ENCODE measurements around the gene RHOU.

RHOU gene

GRCh38 chr1:228739826-228740225 lies 4.5 kb downstream of the RHOU start:
- DNase-seq: no peak

DNA sequence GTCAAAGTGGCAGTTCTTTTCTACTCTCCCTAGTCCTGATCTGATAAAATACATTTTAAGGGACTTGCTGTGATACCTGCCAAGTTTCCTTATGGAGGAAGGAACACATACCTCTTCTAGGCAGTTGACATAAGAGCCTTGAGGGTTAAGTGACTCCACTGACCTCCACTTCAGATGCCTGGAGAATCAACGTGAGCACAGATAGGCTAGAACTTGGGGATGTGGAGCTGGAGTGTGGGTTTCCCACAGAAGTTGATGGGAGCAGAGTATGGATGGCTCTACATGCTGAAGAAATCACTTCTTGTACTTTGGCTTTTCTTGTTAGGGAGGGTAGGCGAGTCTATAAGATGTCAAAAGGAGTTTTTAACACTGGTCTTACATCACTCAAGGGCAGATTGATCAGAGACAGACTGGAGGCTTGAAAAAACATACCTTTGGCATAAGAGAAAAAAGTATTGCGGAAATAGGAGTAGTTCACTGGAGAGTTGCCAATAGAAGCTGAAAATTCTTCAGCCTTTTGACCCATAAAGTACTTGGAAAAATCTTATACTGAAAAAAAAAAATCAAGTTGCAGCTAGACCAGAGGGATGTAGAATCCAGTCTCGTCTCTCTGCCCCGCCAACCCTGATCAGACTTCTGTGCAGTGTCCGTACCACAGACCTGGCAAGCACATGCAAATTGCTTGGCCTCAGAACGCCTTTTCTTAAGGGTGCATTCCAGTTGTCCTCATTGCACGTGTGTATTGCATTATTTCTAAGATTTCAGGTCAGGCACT lies 5.5 kb downstream of the RHOU start:
- DNase-seq: no peak

DNA sequence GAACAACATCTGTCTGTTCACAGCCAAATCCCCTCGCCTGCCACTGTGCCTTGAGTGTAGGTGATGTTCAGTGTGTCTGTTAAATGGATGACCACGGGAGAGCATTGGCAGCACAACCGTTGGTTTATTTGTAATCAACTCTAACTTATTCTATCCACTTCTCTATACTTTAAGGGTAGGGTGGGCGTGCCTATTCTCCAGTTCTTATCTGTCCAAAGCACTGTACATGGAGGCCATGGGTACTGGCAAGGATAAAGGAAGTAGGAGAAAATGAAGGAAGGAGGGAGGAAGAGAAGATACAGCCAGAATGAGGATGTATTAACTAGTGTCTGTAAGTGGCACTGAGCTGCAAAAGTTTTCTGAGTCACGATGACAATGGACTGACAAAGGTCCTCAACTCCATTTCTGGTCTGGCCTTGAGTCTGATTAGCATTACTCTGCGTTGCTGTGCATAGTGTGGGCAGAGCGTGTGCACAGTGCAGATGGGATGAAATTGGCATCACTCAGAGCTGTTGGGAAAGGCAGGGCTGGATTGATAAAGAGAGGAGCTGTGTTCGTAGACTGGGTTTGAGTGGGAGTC lies 7.1 kb downstream of the RHOU start:
- DNase-seq: no peak

- no peak for DNase-seq
These were observed 8.1 kb downstream of the RHOU start for GRCh38 chr1:228743405-228743804.

DNA sequence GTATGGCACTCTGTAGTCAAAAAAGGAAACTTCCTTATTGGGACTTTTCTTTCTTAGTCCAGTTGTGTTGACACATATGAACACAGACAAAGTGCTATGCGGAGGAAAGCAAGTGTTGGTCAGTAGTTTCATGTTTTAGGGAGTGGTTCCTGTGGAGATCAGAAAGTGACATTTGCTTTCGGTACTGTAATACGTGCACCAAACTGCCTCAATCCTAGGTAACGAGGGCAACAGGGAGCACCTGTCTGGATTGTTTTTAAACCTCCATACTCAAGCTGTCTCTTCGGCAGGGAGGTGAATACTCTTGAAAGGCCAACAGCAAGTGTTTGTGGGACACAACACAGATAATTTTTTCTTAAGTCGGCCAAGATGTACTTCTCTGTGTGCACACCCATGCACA lies 9.1 kb downstream of the RHOU start:
- DNase-seq: no peak

- no peak for DNase-seq
These were observed 9.6 kb downstream of the RHOU start for GRCh38 chr1:228744918-228745317.

GRCh38 chr1:228745497-228745896 lies 10.2 kb downstream of the RHOU start:
- DNase-seq: no peak

GRCh38 chr1:228747301-228747935 lies 12.1 kb downstream of the RHOU start:
- no peak for DNase-seq

GRCh38 chr1:228748029-228748428 lies 12.8 kb downstream of the RHOU start:
- DNase-seq: no peak

DNA sequence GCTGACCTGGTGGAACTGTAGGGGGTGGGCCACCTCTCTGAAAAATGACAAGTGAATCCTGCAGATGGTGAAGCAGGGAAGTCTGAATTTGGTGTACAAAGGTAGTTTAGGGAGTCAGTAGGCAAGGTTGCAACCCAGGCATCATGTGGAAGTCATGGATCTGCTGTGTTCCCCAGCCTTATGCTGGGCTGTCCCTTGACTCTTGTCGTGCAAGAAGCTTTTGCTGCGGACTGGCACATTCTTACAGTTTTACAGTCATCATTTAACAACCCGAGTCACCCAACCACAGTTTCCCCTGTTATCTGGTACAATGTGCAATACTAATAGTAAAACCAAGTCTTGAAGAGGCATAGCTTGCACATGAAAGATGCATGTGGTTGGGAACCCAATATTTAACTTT lies 13.2 kb downstream of the RHOU start:
- peak; percentile 88 for DNase-seq

GRCh38 chr1:228749765-228750164 lies 14.5 kb downstream of the RHOU start:
- DNase-seq: no peak

- no peak for DNase-seq
These were observed 15.6 kb downstream of the RHOU start for GRCh38 chr1:228750915-228751314.

GRCh38 chr1:228751360-228752098 lies 16.2 kb downstream of the RHOU start:
- peak; percentile 71 for DNase-seq

DNA sequence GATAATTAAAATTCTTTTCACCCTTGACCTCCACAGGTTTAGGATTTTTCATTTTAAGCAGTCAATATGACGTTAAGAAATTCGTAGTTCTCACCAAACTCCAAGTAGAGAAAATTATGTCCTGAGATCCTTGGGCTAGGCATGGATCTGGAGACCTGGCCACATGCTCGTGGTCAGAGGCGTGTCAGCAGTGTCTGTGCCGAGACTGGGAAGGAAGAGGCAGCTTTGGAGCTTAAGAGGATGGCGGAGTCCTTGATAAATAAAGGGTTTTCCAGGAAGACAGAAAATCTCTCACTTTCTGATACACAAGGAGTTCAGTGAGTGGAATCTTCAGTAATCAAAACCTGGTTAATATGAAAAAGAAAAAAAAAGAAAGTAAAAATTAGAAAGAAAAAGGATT lies 17.0 kb downstream of the RHOU start:
- DNase-seq: no peak

DNA sequence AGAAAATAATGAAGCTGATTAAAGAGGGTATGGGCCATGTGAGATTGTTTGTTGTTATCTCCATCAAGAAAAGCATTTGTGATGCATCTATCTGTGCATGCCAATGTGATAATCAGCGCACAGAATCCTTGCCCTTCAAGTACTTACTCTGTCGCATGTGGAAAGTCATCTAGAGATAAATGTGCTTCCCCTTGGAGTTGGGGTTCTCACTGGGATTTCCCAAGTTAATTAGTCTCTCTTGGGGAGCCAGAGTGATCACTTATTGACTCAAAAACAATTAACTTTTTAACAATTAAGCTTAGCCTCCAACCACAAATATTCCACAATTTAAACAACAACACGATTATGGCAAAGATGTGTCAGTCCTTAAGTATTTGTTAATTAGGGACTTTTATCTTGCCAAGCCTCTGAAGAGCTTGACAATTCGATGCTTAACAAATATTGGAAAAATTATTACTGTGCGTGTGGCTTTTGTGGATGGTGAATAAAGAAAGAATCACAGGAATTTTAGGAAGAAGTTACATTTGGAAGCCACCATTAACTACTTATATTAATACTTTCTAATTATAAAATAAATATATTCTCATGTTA lies 17.5 kb downstream of the RHOU start:
- DNase-seq: peak; percentile 10

DNA sequence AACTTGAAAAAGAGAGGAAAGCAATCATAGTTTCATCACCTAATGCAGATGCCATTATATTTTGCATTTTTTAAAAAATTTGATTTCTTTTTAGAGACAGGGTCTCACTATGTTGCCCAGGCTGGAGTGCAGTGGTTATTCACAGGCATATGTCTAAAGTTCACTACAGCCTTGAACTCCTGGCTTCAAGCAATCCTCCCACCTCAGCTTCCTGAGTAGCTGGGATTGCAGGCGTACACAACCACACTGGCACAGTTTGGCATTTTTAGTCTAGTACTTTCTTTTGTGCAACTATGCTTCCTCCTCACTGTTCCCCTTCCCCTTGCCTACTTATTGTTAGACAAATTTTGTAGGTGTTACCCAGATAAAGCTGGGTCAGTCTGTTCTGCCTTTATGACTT lies 18.0 kb downstream of the RHOU start:
- no peak for DNase-seq

DNA sequence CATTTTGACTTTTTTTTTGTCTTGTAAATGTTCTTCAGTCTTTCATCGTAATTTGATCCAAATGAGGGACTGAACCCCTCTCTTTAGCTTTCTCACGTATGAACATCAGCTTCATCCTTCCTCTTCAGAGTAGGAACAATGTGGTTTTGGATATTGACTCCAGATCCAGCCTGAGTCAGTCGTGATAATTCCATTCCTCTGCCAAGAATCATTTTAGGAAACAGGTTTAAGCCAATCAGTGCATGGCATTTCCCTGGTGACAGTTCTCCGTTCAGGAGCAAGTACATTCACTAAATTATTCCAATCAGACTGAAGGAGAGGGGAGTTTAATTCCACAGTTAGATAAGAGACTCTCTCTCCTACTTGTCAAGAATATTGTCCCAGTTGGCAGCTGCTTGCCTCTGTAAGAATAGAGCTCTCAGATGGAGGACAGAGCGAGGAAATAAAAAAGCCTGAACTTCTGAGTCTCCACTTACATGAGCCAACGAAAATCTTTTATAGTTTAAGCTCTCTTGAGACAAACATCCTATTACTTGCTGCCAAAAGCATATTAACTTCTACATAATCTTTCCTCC lies 18.6 kb downstream of the RHOU start:
- no peak for DNase-seq

DNA sequence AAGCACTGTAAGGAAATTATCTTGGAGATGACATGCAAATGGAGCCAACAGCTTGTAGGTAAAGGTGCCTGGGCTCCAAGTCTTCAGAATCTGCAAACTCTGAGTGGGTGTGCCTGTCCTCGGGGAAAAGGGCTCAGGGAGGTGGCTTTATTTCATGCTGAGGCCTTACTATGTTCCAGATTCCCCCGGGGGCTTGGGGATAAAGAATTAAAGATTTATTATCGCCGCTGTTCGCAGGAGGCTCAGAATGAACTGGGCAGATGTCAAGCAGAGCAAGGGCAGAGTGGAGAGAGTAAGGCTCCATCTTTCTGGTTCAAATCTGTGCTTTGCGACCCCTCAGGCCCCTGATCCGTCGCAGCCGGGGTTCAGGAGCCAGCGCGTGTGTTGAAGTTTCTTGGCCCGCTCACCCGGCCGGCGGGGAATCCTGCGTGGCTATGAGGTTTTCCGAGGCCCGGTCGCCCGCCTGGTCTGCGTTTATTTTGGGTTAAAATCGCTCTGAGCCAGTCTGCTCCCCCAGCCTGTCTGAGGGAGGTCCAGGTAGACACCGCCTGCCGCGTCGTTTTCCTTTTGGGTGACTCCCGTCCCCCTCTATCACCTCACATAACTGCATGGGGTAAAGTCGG lies 19.5 kb downstream of the RHOU start:
- no peak for DNase-seq

DNA sequence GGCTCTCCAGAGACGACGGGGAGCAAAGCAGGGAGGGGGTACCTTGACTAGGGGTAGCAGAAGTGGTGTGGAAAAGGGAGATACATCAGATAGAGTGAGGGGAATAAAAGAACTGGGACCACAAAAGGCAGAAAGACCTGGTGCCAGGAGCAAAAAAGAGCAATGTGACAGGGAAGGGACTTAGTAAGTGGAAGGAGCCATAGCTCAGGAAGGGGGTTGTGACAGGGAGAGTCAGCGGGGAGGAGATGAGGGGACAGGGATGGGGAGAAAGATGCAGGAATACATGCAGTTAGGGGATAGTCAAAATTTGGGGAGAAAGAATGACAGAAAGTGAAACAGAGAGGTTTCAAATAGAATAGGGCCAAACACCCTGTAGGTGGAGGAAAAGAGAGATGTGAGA lies 20.5 kb downstream of the RHOU start:
- no peak for DNase-seq

- DNase-seq: no peak
These were observed 21.2 kb downstream of the RHOU start for GRCh38 chr1:228756457-228756856.

DNA sequence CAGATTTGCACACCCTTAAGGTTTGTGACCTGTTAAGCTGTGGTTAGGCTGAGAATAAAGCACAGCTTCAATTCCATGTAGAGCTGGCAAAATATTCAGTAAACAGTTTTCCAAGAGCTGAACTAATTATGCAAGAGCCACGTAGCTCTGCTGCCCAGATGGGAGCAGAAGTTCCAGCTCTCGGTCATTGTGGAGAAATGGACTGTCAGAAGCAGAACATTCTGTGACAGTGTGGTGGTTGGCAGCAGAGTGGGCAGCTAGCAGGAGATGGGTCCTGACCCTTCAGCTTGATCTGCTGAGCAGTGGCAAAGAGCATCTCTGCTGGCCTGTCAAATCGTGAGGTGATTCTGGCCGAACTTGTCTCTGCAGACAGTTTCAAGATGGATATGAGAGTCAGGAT lies 23.2 kb downstream of the RHOU start:
- DNase-seq: no peak

- no peak for DNase-seq
These were observed 25.7 kb downstream of the RHOU start for GRCh38 chr1:228760979-228761378.
